HCEC 1CT (cell line): ENCODE results near the gene ENTPD8.

ENCODE experiments used
- DNase-seq: peaks from one replicate; pipeline ENCODE4 v3.0.0-alpha.2; 2017

The ENTPD8 gene

GRCh38 chr9:137445930-137446431, 4.8 kb upstream of the ENTPD8 start:
- no peak for DNase-seq

DNA sequence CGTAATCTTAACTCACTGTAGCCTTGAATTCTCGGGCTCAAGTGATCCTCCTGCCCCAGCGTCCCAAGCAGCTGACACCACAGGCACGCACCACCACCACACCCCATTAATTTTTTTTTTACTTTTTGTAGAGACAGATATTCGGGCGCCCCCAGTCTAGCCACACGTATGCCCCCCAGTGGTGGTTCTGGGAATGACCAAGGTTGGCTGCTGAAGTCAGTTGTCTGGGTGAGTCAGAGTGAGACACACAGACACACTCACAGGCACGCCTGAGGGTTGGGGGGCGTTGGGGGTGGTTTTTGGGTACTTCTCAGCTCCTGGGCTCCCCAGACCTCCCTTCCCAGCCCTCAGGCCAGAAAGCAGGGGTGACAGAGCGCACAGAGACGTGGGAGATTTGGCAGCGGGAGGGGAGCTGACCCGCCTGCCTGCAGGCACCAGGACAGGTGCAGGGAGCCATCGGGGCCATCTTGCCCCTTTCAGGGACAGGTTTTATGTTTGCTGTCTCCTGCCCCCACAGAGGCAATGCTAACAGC, 4.2 kb upstream of the ENTPD8 start:
- DNase-seq = peak; percentile 75

GRCh38 chr9:137444106-137444790, 3.1 kb upstream of the ENTPD8 start:
- no peak for DNase-seq

GRCh38 chr9:137441935-137442321, 771 bp upstream of the ENTPD8 start:
- DNase-seq = no peak

DNA sequence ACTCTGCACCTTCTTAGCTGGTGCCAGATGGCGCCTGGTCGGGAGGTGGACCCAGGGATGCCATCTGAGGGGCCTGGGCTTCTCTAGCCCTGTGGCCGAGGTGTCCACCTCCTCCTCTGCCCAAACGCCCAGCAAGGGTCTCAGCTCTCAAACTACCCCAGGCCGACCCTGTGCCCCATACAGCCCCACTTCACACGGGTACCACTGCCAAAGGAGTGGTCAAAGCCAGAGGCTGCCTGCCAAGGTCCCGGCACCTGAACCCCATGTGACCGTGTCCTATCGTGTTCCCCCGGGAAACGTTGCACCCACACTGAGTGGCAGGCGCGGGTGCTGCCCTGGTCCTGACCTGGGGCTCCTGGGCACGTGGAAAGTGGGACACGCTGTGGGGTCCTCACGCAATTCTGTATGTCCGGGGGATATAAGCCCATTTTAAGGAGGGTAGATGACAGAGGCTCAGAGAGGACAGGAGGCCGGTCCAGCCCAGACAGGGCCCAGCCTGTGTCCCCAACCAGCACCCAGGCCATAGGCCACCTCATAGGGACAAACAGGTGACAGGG, 1.9 kb downstream of the ENTPD8 start:
- DNase-seq = no peak

DNA sequence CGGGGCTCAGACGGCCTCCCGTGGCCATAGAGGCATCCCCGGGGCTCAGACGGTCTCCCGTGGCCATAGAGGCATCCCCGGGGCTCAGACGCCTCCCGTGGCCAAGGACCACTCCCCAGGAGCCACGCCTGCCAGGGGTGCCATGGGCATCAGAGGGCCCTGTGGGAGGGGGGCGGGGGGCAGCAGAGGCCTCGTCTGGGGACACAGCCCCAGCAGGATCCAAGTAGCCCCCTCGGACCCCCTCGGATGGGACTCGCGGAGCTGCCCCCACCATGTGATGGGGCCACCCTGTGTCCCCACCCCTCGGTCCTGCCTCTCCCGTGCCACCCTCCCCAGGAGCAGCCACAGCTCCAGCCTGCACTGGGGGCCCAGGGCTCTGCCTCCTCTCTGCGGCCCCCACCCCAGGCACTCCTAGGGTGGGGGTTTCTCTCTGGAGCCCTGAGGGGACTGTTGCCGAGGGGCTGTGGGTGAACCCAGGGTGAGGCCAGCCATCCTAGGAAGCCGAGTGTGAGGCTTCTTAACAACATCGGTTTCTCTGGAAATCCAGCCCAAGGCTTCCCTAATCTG, 2.5 kb downstream of the ENTPD8 start:
- DNase-seq = no peak

DNA sequence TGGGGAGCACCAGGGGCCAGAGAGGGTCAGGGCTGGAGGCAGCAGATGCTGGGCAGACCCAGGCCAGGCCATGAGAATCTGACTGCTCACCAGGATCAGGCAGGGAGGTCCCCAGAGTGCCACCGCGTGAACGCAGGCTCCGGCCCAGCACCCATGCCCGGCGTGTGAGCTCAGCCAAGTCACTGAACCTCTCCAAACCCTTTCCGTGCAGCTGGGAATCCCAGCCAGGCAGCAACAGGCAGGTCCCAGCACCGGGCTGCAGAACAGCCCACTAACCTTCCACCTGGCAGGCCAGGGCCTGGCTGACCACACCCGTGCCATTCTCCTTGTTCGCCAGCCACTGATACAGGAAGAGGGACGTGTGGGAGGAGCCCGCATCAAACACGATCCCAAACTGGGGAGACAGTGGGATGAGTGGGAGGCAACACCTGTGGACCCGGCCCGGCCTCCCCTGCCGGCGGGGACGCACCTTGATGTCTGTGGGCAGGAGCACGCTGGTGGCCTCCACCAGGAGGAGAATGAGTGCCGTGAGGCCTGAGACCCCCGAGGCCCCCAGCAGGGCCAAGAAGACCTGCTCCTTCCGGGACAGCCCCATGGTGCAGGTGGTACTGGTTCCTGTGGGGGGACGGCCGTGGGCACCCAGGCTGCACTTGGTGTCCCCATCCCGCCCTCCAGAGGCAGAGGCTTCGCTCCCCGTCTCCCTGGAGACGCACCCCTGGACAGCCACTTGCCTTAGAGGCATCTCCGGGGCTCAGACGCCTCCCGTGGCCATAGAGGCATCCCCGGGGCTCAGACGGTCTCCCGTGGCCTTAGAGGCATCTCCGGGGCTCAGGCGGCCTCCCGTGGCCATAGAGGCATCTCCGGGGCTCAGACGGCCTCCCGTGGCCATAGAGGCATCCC, 3.2 kb downstream of the ENTPD8 start:
- DNase-seq = no peak

GRCh38 chr9:137436761-137437600, 4.2 kb downstream of the ENTPD8 start:
- no peak for DNase-seq

GRCh38 chr9:137435980-137436760, 5.0 kb downstream of the ENTPD8 start:
- peak; percentile 82 for DNase-seq

DNA sequence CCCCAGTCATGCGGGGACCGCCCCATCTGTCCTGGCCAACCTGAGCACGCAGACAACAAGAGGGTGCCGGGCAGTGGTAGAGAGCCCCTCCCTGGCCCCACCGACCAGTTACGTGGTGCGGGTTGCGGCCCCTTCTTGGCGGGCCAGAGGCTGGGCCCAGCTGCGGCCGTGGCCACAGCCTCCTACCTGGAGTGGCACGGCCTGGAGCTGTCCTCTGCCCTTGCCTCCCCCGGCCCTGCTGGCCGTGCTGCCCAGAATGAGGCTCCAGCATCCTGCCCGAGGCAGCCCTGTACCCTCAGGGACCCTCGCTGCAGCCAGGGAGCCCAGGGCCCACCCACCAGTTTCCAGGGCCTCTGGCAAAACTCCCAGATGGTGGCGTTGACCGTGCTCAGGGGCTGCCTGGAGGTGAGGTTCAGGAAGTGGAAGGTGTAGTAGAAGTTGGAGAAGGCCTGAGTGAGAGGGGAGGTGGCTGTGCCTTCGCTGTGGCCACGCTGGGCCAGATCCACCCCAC, 5.7 kb downstream of the ENTPD8 start:
- DNase-seq = no peak

GRCh38 chr9:137434498-137435380, 6.4 kb downstream of the ENTPD8 start:
- no peak for DNase-seq

DNA sequence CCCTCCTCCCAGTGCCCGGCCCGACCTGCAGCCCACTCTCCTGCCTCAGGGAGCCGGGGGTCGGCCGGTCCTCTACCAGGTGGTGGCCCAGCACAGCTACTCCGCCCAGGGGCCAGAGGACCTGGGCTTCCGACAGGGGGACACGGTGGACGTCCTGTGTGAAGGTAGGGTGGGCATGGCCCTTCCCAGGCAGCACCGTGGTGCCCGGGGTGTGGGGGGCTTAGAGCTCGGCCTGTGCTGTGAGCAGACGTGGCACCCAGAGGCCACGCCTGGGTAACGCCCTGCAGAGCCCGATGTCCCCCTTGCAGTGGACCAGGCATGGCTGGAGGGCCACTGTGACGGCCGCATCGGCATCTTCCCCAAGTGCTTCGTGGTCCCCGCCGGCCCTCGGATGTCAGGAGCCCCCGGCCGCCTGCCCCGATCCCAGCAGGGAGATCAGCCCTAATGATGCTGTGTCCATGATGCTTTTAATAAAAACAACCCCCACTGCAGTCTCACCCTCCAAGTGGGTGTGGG, 7.2 kb downstream of the ENTPD8 start:
- DNase-seq = no peak

DNA sequence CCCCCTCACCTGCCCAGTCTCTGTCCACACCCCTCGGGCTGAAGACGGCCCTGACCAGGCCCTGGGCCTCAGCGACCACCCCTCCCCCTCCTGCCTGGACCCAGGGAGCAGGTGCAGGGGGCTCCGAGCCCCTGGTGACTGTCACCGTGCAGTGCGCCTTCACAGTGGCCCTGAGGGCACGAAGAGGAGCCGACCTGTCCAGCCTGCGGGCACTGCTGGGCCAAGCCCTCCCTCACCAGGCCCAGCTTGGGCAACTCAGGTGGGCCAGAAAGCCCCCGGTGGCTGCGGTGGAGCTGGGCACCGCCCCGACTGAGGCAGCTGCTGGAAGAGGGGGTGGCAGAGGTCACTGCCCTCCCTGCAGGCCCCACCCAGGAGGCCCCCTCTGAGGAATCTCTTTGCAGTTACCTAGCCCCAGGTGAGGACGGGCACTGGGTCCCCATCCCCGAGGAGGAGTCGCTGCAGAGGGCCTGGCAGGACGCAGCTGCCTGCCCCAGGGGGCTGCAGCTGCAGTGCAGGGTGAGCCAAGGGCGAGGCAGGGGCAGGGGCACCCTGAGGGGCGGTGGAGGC, 7.7 kb downstream of the ENTPD8 start:
- DNase-seq = no peak

GRCh38 chr9:137432687-137433348, 8.3 kb downstream of the ENTPD8 start:
- DNase-seq = no peak

DNA sequence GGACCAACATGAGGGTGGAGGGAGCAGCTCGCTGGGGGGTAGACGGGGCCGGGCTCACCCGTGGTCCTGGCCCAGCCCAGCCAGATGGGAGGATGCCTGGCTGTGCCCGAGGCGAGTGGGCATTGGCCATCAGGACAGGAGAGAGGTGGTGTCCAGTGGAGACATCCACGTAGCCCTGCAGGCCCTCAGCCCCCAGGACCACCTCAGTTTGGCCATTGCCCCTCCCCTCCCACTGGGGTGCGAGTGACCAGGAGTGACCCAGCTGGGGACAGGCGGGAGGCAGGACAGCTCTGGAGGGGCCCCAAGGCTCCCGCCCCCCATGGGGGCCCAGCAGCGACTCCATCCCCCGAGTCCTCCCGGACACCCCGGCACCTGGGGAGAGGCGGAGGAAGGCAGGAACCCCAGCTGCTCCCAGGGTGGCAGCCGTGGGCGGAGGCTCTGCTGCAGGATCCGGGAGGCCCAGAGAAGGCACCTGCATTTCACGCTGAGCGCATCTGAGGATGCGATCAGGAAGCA, 9.7 kb downstream of the ENTPD8 start:
- DNase-seq = no peak

DNA sequence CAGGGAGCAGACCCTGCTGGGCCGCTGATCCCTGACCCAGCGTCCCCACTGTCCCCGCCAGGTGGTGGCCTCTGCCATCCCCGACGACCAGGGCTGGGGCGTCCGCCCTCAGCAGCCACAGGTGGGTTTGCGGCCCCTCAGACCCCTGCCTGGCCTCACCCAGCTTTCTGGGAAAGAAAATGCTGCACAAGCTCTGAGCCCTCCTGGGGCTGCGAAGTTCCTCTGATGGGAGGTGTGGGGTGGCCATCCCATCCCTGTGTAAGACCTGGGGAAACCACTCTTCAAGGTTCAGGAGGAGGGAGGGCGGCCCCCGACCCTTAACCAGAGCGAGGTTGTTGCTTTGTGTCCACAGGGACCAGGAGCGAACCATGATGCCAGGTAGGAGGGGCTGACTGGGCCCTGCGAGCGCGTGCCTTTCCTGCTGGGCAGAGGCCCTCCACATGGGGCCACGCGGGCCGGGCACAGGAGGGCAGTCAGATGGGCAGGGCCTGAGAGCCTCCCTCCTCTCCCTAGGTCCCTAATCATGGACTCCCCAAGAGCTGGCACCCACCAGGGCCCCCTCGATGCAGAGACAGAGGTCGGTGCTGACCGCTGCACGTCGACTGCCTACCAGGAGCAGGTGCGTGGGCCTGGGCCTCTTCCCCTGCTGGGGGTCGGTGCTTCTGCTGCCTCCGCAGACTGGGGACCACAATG, 10.3 kb downstream of the ENTPD8 start:
- DNase-seq = no peak

GRCh38 chr9:137429974-137430722, 11.0 kb downstream of the ENTPD8 start:
- no peak for DNase-seq
